HG02571 (cell line): ENCODE measurements around the gene ALG13.
"Not testable (repeated sequence)": the region's sequence is repeated elsewhere in the genome, so short reads cannot be mapped to it uniquely, and the experiment has no call there.

Experiments used
- ATAC-seq: cut with Tn5 transposase; IDR thresholded peaks from one replicate; pipeline ENCODE4 v1.9.1; 2021; ENCODE audit warnings: mild to moderate bottlenecking, moderate library complexity; ENCODE audit not compliant: unreplicated experiment

The ALG13 gene

DNA sequence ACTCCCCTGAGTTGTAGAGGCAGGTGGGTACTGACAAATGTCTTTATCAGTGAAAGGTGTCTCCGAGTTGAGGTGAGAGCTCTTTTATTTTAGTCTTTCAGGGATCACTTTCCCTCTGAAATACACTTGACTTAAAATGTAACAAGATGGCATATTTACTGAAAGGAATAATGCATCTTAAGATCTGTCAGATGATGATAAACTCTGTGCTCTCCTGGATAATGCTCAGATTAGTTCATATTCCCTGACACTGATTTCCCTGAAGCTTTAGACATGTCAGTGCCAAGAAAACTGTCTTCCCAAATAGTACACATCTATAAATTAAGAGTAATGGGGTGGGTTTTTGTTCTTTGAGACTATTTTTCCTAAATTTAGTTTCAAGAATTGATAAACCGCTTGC, 75.5 kb downstream of the ALG13 start:
- no peak for ATAC-seq

DNA sequence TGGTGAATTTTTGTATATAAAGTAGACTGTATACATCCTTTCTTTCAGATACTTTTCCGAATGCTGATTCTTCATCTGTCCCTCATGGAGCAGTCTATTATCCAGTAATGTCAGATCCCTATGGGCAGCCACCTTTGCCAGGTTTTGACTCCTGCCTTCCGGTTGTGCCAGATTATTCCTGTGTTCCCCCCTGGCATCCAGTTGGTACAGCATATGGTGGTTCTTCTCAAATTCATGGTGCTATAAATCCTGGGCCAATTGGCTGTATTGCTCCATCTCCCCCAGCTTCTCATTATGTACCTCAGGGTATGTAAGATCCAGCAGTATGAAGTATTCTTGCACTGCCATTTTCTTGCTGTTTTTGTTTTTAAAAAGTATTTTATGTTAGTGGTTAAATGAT, 78.7 kb downstream of the ALG13 start:
- no peak for ATAC-seq

DNA sequence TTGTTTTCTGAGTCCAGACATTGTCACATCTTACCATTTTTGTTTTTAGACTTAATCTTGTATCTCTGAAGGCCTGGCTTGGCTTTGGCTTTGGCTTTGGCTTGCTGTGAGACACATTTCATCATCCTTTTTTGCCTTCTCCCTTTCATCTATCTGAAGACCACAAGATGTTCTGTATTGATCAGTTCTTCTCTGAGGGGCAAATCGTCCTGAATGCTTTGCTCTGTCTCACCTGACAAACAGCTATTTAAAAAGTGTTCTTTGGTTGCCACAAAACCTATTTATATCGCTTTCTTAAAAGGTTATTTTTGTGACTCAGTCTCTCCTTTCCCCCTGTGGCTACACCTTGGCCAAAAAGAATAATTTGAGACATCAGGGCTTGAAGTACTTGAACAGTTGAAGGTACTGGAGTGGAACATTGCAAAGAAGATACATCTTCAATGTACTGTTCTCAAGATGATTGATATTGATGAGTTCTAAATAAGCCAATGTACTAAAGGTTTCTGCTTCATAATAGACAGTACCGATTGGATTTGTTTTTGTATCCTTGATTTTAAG, 80.7 kb downstream of the ALG13 start:
- no peak for ATAC-seq

DNA sequence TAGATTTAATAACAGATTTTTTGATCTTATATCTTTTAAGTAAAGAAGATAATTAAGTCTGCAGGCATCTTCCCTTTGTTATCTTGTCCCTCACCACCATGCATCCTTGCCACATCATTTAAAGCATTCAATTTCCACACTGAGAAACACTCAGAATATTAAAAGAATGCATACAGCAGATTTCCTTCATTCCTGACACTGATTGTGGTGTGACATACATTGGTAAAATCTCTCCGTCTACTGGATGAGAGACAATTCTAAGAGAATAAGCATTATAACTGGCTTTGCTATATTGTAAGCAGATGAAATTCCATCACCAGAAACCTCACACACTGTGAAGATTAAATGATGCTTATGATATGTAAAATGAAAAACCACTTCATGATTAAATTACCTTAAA, 97.6 kb downstream of the ALG13 start:
- ATAC-seq: no peak

DNA sequence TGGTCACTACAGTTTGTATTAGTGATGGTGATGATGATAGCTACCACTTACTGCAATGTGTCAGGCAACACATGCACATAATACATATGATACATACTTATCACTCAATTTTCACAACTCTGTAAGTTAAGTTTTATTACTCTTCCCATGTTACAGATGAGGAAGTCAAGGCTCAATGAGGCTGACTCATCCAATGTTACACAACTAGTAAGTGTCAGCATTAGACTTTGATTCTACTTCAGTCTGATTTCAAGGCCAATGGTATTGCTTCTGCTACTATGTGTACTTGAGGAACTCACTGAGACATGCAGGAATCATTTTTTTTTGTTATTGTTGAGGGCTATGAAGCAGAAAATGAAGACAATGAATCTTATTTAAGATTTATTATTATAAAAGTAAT, 98.6 kb downstream of the ALG13 start:
- no peak for ATAC-seq

DNA sequence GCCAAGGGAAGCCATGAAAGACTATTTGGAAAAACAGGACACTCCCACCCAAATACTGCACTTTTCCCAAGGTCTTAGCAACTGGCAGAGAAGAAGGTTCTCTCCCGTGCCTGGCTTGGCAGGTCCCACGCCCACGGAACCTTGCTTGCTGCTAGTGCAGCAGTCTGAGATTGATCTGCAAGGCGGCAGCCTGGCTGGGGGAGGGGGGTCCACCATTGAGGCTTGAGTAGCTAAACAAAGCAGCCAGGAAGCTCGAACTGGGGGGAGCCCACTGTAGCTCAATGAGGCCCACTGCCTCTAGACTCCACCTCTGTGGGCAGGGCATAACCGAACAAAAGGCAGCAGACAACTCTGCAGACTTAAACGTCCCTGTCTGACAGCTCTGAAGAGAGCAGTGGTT, 103.7 kb downstream of the ALG13 start:
- ATAC-seq: no peak

DNA sequence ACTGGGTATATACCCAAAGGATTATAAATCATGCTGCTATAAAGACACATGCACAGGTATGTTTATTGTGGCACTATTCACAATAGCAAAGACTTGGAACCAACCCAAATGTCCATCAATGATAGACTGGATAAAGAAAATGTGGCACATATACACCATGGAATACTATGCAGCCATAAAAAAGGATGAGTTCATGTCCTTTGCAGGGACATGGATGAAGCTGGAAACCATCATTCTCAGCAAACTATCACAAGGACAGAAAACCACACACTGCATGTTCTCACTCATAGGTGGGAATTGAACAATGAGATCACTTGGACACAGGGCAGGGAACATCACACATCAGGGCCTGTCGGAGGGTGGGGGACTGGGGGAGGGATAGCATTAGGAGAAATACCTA, 109.1 kb downstream of the ALG13 start:
- ATAC-seq: not testable (repeated sequence)
